Lung microvascular endothelial cell (primary cell): Measurements from ENCODE around the gene KIF1A. TPM values are rescaled to one million over a fixed set of nuclear protein-coding genes. Genes with fewer than 3 reads are reported as not detected.

ENCODE experiments used
- DNase-seq, 2 donors: peaks; one replicate each; pipeline versions ENCODE4 v3.0.0 to v3.0.0-alpha.2; 2010; ENCODE audit warnings: low read depth in 2 of 2
- total RNA-seq: library from RNA; depleted of rRNA; stranded (reverse); fragments of >200 nt; gene quantifications from 2 replicates; pipeline ENCODE4 v1.2.1, GENCODE V29; 2014

The KIF1A gene
- total RNA-seq, 1 donor from 2014 or later = 0.20 TPM

DNA sequence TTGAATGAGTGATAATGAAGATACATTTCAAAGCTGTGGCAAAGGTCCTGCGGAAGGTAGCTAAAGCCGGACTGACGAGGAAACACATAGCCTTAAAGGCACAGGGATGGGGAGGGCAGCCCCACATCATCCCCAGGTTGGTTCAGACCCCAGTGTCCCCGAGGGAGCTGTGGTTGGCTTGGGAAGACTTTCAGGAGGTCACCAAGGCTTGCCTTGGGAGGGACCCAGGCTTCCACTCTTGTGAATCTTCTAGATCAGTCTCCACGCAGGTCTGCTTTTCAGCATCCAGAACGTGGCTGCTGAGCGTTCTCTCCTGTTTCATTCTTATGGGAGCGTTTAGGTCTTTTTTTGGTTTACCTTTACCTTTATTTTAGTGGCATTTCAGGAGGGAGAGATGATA, 16.8 kb downstream of the KIF1A start:
- no peak for DNase-seq

DNA sequence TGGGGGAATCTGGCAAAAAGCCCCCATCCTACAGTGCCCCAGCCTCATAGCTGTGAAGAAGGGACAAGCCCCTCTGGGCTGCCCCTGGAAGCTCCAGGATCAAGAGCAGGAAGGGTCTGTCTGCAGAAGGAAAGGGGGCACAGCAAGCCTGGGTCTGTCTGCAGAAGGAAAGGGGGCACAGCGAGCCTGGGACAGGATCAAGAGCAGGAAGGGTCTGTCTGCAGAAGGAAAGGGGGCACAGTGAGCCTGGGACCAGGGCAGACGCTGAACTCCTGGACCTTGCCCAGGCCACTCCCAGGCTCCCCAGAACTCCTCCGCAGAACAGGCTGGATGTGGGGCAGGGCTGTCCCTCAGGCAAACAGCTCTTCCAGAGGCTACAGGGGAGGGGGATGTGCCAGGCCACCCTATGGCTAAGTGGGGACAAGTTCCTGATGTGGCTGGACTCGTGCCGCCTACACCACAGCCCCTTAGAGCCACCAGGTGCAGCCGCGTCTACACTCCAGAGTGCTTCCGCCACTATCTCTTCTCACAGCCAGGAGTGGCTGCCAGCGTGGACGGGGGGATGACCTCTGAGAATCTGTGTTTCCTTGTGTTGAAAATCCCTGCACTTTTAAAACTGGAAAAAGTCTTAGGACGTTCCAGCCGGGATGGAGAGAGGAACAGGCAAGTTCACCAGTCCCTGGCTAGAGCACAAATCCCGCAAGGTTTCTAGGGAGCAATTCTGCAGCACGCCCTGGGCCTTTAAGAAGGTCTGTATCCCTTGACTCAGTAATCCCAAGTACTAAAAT, 20.8 kb downstream of the KIF1A start:
- DNase-seq = peak in 1 of 2 donors; percentile 13

DNA sequence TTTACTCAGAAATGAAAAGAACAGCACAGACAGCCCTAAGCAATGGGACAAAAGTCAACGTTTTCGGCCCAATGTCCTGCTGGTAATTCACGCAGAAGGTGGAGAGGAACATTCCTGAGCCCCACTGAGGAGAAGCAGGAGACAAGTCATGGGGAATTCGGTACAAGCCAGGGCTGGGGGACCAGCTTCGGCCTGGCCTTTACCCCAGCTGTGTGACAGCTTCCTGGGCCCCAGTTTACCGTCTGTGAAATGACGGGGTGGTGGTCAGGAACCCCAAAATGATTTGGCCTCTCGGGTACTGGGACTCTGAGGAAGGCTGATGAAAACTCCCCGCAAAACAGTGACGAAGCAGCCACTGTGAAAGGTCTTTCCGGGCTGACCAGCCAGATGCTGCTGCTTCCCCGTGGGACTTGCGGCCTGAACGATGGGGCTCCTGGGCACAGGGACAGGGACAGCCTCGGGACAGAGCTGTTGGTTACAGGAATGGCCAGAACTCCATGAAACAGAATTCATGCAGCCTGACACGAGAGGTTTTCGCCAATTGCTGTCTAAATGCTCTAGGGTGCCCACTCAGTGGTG, 21.6 kb downstream of the KIF1A start:
- DNase-seq = no peak

DNA sequence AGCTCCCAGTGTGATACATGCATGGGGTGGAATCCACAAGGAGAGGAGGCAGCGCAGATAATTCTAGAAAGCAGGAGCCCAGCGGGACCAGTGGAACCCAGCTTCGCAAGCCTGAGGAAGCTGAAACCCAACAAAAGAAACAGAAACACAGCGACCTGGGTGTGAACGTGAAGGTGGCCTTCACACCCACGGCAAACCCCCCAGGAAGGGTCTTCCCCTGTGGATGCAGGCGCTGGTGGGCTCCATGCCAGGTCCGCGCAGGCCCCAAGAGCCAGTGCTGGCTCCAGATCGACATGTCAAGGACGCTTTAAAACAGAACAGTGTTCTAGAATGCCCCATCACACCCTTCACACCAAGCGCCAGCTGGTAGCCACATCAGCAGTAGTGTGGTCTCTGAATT, 22.1 kb downstream of the KIF1A start:
- DNase-seq = no peak

DNA sequence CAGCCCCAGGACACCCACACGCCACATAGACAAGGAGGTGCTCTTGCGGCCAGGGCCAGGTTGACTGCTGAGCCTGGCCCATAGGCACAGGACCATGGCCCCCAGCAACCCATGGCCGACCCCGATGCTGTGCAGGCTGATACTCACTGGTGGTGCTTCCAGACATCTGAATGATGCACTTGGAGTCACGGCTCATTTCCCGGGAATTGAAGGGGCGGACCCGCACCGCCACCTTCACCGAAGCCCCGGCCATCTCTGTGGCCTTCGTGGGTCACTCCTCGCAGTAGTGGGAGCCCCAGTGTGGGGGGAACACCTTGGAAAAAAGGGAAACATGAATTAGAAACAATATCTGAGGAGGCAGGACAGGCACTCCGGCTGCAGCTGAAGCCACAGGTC, 22.5 kb downstream of the KIF1A start:
- no peak for DNase-seq

DNA sequence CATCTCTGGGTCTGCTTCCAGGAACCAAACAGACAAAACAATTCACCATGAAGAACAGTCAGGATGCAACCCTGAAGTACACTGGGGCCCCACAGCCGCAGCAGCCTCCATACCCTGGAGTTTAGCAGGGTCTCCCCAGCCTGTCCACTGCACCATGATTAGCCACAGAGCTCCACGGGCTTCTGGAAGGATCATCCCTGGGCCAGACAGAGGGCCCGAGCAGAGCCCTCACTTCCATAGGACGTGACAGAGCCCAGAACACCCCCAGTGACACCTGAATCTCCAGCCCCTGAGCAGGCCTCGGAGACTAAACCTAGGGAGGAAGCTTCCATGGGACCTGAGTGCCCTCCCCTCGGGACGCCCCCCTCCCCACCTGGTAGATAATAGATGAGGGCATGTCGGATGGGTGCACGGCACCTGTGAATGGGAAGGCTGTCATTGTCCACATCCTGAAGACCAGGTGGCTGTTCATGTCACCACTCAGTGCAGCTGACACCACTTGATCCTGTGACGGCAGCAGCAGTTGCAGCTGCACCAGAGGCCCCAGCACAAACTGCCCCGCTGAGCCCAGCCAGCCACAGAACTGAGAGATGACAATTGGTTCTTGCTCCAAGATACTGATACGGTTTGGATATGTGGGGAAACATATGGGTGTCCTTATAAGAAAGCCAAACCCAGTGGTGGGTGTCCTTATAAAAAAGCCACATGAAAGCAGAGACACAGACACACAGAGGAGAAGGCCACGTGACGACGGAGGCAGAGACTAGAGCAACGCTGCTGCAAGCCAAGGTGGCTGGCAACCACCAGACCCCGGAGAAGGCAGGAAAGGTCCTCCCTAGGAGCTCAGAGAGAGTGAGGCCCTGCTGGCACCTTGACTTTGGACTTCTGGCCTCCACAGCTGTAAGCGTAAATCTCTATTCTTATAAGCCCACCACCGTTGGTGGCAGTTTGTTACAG, 23.2 kb downstream of the KIF1A start:
- no peak for DNase-seq

DNA sequence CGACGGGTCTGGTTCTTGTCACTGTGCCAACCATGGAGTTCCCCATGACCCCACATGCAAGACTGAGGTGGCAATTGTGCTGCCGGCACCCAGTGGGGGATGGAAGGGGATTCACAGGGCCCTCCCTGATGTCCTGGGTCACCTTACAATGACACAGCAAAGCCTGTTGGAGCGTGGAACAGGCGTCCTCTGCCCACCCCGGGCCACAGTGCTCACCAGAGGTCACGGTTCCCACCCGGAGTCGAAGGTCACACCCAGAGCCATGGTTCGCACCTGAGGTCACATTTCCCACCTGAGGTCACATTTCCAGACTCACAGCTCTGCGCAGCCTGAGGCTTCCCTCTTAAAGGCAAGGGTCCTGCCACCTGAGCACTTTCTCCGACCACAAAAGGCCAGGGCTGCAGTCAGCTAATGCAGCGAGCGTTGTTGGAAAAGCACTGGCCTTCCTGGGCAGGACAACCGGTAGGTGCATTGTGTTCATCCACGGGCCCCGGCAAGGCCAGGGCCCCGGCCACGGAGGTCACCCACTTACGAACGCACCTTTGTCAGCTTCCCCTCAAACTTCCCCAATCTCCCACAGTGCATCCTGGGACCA, 24.0 kb downstream of the KIF1A start:
- no peak for DNase-seq

DNA sequence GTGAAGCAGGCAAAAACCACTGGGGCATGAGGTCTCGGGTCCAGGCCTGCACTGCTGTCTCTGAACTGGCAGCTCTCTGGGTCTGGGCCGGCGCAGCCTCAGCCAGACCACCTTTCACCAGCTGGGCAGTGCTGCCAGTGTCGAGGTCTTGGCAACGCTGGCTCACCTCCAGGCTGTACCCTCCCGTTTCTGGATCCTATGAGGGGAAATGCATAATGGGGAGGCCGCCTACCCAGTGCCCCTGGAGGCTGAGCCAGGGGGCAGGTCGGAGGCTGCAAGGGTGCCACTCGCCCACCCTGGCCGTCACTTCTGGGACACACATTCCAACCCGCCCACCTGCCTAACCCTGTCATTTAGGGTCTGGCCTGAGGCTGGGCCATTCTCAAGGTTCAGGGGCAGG, 24.6 kb downstream of the KIF1A start:
- no peak for DNase-seq

DNA sequence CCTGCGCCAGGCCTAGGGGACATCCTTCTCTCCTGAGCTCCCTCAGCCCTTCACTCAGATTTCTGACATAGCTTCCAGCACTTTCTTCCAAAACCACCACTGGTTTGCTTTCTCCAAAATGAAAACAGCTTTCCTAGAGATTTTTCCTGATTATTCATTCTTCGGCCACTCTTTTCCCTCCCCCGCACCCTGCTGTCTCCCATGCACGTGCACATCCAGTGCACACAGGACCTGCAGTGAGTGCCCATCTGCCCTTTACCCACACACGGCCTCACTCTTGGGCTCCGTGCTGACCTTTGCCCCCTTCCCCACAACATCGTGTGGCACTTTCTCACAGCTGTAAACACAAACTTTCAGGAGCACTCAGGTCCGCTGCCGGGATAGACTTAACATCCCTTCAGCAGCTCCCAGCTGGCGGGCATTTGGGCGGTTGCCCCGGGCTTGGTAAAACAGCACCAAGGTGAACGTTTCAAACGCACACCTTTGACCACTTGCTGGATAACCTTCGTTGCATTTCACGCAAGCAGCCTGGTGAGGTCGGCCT, 25.8 kb downstream of the KIF1A start:
- no peak for DNase-seq

DNA sequence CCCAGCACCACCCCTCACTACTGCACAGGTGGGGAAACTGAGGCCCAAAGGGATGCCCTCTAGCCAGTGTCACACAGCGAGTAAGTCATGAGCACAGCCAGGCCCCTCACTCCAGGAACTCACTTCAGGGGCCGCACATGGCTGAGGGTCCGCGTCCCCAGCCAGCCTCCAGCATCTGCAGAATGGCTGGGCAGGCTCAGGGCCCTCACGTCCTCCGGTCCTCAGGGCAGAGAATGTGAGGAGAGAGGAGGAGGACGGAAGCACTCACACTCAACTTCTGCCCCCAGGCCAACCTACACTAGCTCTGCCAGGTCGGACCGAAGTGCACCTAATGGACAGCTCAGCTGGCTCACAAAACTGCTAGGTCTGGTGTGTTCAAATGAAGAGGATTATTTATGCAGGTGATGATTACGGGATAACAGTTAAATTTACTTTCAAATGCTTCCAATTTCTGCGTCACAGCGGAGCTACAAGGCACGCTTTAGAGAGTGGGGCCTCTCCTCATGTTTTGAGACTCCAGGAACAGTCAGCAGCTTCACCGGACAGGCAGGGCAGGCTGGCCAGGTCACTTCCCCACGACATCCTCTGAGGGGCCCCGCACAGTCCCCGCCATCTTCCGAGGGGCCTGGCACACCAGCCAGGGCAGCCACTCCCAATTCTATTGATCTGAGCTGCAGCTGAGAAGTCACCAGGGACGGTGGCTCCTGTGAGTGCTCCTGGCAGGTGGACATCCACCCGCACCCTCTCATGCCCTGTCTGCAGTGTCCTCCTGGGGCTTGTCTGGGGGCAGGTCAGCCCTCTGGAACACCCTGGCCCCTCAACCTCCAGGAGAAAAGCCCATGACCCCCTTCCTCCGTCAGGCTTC, 26.5 kb downstream of the KIF1A start:
- no peak for DNase-seq

DNA sequence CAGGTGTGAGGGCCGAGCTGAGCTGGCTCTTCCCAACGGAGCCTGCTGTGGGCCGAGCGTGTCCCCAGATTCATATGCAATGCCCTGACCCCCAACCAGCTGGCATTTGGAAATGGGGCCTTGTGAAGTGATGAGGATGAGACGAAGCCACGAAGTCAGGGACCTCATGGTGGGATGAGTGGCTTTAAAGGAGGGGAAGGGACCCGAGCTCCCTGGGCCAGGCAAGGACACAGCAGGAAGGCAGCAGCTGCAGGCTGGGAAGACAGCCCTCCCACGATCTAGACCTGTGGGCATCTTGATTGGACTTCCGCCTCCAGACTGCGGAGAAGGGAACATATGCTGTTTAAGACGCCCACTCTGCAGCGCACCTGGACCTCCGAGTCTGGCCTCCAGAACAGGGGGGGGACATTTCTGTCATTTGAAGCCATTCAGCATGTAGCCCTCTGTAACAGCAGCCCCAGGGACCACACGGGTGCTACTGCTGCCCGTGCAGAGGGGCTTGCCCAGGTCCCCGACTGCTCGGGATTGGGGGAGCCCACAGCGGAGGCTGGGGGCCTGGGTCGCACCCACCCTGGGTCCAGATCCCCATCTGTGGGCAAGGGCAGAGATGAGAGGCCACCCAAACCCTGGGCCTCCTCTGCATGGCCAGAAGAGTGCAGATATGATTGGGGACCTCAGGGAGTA, 27.2 kb downstream of the KIF1A start:
- DNase-seq = no peak

DNA sequence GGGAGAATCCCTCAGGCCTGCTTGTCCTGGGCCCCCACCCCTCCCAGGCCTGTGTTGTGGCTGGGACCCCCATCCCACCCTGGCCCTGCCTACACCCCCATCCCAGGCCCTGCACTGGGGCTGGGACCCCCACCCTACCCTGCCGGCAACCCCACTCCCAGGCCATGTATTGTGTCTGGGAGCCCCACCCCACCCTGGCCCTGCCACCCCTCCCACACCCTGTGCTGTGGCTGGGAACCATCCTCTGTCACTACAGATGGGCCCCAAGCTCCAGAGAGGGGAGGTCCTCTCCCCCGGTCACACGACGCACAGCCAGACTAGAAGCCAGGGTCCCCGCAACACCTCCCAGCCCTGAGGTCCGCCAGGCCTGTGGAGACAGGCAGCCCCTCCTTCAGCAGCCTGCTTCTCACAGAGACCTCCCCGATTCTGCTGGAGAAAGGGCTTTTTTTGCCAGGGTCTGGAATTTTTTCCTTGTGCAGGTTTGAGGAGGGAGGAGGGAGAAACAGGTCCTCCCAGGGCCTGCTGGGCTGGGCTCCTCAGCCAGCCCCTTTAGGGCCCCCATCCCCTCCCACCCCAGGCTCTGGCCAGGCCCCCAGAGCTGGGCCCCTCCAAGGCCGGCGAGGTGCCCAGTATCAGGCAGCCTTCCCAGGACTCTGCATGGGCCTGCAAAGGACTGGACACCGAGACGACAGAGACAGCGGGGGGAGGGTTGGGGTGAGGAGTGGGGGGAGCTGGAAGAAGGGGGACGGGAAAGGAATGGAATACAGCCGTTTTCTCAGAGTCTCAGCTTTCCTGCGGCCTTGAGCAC, 28.0 kb downstream of the KIF1A start:
- DNase-seq = no peak

DNA sequence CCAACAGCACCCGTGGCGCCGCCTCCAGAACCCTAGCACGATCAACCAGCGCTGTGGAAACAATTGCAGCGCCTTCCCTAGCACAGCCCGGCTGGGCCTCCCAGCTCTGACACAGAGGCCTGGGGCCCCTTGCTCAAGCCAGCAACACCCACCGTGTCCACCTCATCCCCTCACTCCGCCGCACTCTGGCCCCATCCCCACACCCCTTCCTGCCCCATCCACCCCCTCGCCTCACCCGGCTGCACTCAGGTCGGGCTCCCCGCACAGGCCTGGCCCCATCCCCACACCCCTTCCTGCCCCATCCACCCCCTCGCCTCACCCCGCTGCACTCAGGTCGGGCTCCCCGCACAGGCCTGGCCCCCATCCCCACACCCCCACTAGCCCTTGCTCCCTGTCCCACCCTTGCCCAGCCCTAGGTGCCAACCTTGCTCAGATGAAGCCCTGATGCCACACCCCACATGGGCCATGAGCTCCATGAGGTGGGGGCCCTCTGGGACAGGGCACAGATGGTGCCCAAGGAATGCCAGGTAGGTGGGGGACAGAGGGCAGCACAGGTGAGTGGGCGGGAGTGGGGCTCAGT, 28.7 kb downstream of the KIF1A start:
- no peak for DNase-seq

DNA sequence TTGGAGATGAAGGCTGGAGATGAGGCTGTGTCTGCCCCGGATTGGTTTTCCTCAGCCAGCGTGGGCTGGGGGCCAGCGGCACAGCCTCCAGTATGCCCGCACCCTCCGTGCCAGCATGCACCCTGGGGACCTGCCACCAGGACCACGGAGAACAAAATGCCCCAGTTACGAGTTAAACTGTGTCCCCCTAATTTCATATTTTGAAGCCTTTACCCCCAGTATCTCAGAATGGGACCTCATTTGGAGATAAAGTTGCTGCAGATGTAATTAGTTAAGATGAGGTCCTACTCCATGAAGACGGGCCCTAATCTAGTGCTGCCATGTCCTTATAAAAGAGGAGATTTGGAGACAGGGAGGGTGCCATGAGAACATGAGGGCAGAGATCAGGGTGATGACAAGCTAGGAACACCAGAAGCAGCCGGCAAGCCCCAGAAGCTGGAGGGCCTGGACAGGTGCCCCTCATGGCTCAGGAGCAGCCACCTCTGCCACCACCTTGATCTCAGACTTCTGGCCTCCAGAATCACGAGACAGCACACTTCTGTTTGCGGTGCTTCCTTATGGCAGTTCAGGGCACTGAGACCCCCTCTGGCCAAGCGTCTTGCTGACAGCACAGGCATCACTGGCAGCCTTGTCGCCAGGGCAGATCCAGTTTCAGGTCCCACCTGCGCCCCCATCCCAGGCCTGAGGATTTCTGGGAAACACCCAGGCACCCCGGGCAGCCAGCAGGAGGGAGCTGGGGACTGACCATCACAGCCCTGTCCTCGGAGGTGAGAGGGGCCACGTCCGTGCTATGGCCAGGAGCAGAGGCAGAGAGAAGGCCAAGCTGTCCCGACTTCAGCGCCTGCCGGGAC, 29.4 kb downstream of the KIF1A start:
- no peak for DNase-seq

DNA sequence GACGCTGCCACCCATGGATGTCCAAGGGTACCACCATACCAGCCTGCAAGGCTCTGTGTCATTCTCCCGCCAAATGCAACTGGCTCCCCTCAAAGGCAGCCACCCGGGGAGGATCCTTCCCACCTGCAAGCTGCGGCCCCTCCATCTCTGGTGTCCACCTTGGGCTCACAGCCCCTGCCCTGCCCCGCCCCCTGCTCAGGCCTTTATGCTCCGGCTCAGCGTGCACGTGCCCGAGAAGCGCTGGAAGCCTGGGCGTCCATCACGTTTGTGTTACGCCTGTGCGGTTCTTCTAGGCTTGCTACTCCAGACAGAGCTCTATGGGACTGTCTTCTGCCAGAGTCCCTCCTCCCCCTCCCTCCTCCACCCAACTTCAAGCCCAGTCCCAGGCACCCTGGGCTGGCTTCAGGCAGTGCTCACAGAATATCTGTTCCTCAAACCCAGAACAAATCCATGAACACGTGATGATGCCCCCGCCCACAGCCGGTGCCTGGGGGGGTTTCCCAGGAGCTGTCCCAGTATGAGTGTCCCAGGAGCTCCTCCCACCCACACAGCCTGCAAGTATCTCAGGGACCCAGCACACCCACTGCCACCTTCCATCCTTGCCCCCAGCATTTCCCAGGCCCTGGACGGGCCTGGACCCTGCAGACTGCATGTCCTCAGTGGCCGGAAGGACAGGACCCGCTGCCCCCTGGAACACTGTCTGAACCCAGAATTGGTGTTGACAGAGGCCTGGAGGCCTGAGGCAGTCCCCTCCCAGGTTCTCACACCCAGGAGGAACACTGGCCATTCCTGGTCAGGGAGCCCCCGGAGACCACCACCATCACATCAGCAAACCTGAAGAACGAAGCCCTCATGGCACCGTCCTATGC, 30.3 kb downstream of the KIF1A start:
- DNase-seq = no peak

DNA sequence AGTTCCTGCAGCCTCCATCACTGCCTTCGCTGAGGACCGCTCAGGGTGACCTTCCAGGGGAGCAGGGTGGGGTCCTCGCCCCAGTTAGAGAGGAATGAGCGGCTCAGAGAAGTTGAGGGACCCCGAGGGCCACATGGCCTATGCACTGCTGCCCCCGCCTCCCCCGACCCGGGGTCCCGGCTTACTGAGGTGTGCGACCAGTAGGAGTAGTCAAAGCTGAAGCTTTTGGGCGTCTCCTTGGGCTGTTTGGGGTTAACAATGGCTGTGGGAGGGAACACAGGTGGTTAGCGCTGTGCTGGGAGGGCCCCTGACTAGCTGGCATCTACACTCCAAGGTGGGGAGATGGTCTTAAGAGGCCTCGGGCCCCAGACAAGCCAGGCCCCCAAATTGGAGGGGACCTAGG, 31.0 kb downstream of the KIF1A start:
- no peak for DNase-seq

DNA sequence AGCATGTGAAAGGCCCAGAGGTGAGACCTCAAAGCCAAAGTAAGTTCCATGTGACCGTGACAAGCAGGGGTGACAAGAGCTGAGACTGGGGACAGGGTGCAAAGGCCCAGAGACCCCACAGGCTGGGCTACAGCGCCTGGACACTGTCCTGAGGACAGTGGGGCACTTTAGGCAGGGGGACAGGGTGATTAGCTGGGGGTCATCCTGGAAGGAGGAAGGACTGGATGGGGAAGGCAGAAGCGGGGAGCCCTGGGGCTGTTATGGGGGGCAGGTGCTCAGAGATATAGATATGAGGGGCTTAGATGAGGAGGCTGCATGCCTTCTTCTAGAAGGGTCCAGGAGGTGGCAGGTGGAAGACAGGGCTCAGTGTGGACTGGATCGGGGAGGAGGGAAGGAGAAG, 31.5 kb downstream of the KIF1A start:
- no peak for DNase-seq
